A673 (cell line): ENCODE results near the gene ATP8B1.

Experiments
- CTCF ChIP-seq: fragments of 300-800, 200-600 bp; sonication (generic); conservative IDR thresholded peaks from 2 replicates; pipeline ENCODE4 v1.5.1; 2017; ENCODE audit warnings: low read depth, mild to moderate bottlenecking, antibody characterized with exemption, low read length, moderate library complexity, mixed read lengths
- EZH2 ChIP-seq: fragments of 200-600 bp; sonication (generic); IDR thresholded peaks from 2 replicates; pipeline ENCODE4 v1.6.1; 2017; ENCODE audit warnings: borderline replicate concordance, low read depth, mild to moderate bottlenecking, mixed read lengths, antibody characterized with exemption, low read length; ENCODE audit not compliant: poor library complexity, severe bottlenecking

DNA sequence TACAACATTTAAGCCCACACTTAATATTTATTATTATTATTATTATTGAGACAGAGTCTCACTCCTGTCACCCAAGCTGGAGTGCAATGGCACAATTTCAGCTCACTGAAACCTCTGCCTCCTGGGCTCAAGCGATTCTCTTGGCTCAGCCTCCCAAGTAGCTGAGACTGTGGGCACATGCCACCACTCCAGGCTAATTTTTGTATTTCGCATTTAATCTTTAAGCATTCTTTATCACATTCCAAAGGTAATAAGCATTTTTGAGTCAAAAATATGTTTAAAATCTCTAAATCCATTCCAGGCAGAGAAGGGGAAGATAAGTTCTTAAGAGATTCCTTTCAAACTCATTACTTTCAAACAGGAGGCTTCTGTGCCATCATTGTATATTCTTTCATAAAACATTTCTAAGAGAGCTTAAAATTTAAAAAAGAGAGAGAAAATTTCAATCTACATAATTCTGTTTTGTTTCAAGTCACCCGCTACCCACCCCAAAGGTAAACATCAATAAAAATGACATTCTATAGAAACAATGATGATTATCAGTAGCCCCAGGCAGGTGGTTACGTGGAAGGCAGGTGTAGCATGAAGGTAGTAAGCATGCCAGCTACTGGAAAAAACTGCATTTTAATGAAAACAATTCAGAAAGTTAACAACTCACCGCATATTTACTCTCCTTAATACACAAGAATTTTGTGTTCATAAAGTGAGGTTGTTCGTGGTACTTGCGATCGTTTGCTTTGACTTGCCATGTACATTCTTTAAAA lies 97.1 kb downstream of the ATP8B1 start:
- TF ChIP-seq CTCF (no peak), EZH2 (no peak)
